HEK293T (cell line): Measurements from ENCODE around the gene ATP5F1D.

ENCODE experiments used
- CTCF ChIA-PET: fragments of 350-600 bp; formaldehyde crosslinking; extraction: SDS; loops from one replicate; lab custom pipeline; 2021; ENCODE audit warnings: antibody characterized with exemption, inconsistent platforms; lab: Yijun Ruan, JAX
- POLR2A ChIA-PET: fragments of 350-600 bp; formaldehyde crosslinking; extraction: SDS; loops from one replicate; lab custom pipeline; 2020; ENCODE audit warnings: antibody characterized with exemption, inconsistent platforms; lab: Yijun Ruan, JAX
- DNase-seq: peaks from one replicate; pipeline ENCODE4 v3.0.0; 2012; ENCODE audit warnings: mixed read lengths; ENCODE audit errors: extremely low spot score
- ARNT ChIP-seq: fragments of 450-650 bp; IDR thresholded peaks from 2 replicates; pipeline ENCODE4 v1.6.1; 2017; ENCODE audit warnings: mild to moderate bottlenecking
- BHLHE40 ChIP-seq: fragments of 450-650 bp; IDR thresholded peaks from 2 replicates; pipeline ENCODE4 v1.6.1; 2016; ENCODE audit warnings: mild to moderate bottlenecking, moderate library complexity, borderline replicate concordance
- CTBP1 ChIP-seq: fragments of 450-650 bp; IDR thresholded peaks from 2 replicates; pipeline ENCODE4 v1.6.1; 2016; ENCODE audit warnings: borderline replicate concordance
- ELF4 ChIP-seq: fragments of 450-650 bp; IDR thresholded peaks from 2 replicates; pipeline ENCODE4 v1.6.1; 2017; ENCODE audit warnings: antibody characterized with exemption
- FOXA1 ChIP-seq: fragments of 450-650 bp; IDR thresholded peaks from 2 replicates; pipeline ENCODE4 v1.6.1; 2016; ENCODE audit warnings: mild to moderate bottlenecking
- FOXK2 ChIP-seq: fragments of 450-650 bp; IDR thresholded peaks from 2 replicates; pipeline ENCODE4 v1.6.1; 2016; ENCODE audit warnings: mild to moderate bottlenecking
- FOXM1 ChIP-seq: fragments of 450-650 bp; IDR thresholded peaks from 2 replicates; pipeline ENCODE4 v1.6.1; 2017; ENCODE audit warnings: mild to moderate bottlenecking, borderline replicate concordance
- HDGF ChIP-seq: fragments of 450-650 bp; IDR thresholded peaks from 2 replicates; pipeline ENCODE4 v1.6.1; 2017; ENCODE audit warnings: antibody characterized with exemption, borderline replicate concordance
- L3MBTL2 ChIP-seq: fragments of 450-650 bp; conservative IDR thresholded peaks from 2 replicates; pipeline ENCODE4 v1.6.1; 2016; ENCODE audit warnings: mild to moderate bottlenecking
- LEF1 ChIP-seq: fragments of 450-650 bp; IDR thresholded peaks from 2 replicates; pipeline ENCODE4 v1.6.1; 2017; ENCODE audit warnings: mild to moderate bottlenecking, borderline replicate concordance
- NFRKB ChIP-seq: fragments of 450-650 bp; IDR thresholded peaks from 2 replicates; pipeline ENCODE4 v1.6.1; 2016; ENCODE audit warnings: mild to moderate bottlenecking, moderate library complexity
- PKNOX1 ChIP-seq: fragments of 450-650 bp; IDR thresholded peaks from 2 replicates; pipeline ENCODE4 v1.6.1; 2016
- SP1 ChIP-seq: fragments of 450-650 bp; IDR thresholded peaks from 2 replicates; pipeline ENCODE4 v1.6.1; 2017
- SUZ12 ChIP-seq: fragments of 450-650 bp; IDR thresholded peaks from 2 replicates; pipeline ENCODE4 v1.6.1; 2016; ENCODE audit warnings: mild to moderate bottlenecking
- TARDBP ChIP-seq: fragments of 450-650 bp; IDR thresholded peaks from 2 replicates; pipeline ENCODE4 v1.6.1; 2016
- ZNF384 ChIP-seq: fragments of 450-650 bp; IDR thresholded peaks from 2 replicates; pipeline ENCODE4 v1.6.1; 2016

ATP5F1D gene

GRCh38 chr19:1276628-1277022, 35.1 kb downstream of the ATP5F1D start:
- ChIA-PET POLR2A (no interaction called here), CTCF (no interaction called here)
- no peak for DNase-seq
- no peak for TF ChIP-seq LEF1
- no peak for TF ChIP-seq TARDBP
- TF ChIP-seq NFRKB = no peak
- TF ChIP-seq SP1 = no peak
- no peak for TF ChIP-seq FOXM1

GRCh38 chr19:1277061-1277460, 35.5 kb downstream of the ATP5F1D start:
- ChIA-PET POLR2A (interaction anchor here (0.9 to 1.8 kb wide), 2 partner anchors 8 to 14 kb away, joined by 3 to 16 read pairs; partner anchors contain the start of gene CIRBP), CTCF (no interaction called here)
- no peak for TF ChIP-seq NFRKB
- no peak for TF ChIP-seq PKNOX1
- TF ChIP-seq TARDBP = no peak
- TF ChIP-seq L3MBTL2 = no peak
- no peak for TF ChIP-seq FOXA1
- TF ChIP-seq ZNF384 = no peak
- no peak for TF ChIP-seq FOXK2
- no peak for TF ChIP-seq SUZ12
- no peak for DNase-seq

GRCh38 chr19:1278074-1278473, 36.5 kb downstream of the ATP5F1D start:
- no peak for DNase-seq
- ChIA-PET CTCF (no interaction called here), POLR2A (interaction anchor here (0.6 to 1.8 kb wide), 3 partner anchors 9 to 315 kb away, joined by 3 to 16 read pairs (median 3); partner anchors contain the start of gene CIRBP)
- no peak for TF ChIP-seq ELF4
- no peak for TF ChIP-seq FOXK2
- TF ChIP-seq SP1 = no peak
- no peak for TF ChIP-seq L3MBTL2
- TF ChIP-seq TARDBP = no peak
- TF ChIP-seq CTBP1 = no peak
- no peak for TF ChIP-seq LEF1
- TF ChIP-seq FOXM1 = no peak
- TF ChIP-seq BHLHE40 = no peak

- TF ChIP-seq CTBP1 = no peak
- TF ChIP-seq FOXA1 = no peak
- no peak for TF ChIP-seq FOXK2
- TF ChIP-seq SUZ12 = no peak
- no peak for TF ChIP-seq SP1
- no peak for TF ChIP-seq LEF1
- no peak for TF ChIP-seq FOXM1
- TF ChIP-seq L3MBTL2 = no peak
- TF ChIP-seq BHLHE40 = no peak
- no peak for TF ChIP-seq ARNT
- TF ChIP-seq HDGF = no peak
- no peak for TF ChIP-seq NFRKB
- no peak for TF ChIP-seq ELF4
- no peak for TF ChIP-seq ZNF384
- TF ChIP-seq PKNOX1 = no peak
- no peak for TF ChIP-seq TARDBP
- POLR2A ChIA-PET = interaction anchor here (0.6 to 2.3 kb wide), 3 partner anchors 10 to 314 kb away, joined by 3 to 33 read pairs (median 10); partner anchors contain the start of gene CIRBP
- DNase-seq = no peak
- CTCF ChIA-PET = interaction anchor here (0.5 to 0.7 kb wide), 2 partner anchors 104 to 452 kb away, joined by 3 to 4 read pairs; no protein-coding TSS in a partner anchor
These were observed 37.4 kb downstream of the ATP5F1D start for GRCh38 chr19:1278713-1279660.

GRCh38 chr19:1279782-1280341, 38.3 kb downstream of the ATP5F1D start:
- no peak for TF ChIP-seq NFRKB
- peak; percentile 41; the same call in 1 of the 2 replicates for TF ChIP-seq PKNOX1
- peak; percentile 77 for DNase-seq
- CTCF ChIA-PET = interaction anchor here (0.7 to 1.0 kb wide), 3 partner anchors 11 to 103 kb away, joined by 3 to 4 read pairs (median 3); partner anchors contain the start of gene CIRBP
- POLR2A ChIA-PET = interaction anchor here (1.5 to 2.3 kb wide), 2 partner anchors 11 to 75 kb away, joined by 3 to 33 read pairs; partner anchors contain the start of gene CIRBP
